Stimulated activated effector memory CD8-positive, alpha-beta T cell treated with anti-CD3 and anti-CD28 coated beads, Interleukin-12 subunit alpha, Interleukin-12 subunit beta, amount 100 ng/mL, for 72 hours (primary cell): ENCODE measurements around the gene DYSF.
A peak's percentile ranks its signal among the peaks of the same experiment; 100 is the strongest.

ENCODE experiments used
- ATAC-seq: fragments of 150-1000 bp; cut with Tn5 transposase; 2 replicates; pipeline ENCODE4 v1.10.0; 2021
- DNase-seq, 2 donors: peaks; one replicate each; pipeline ENCODE4 v3.0.0; 2021 to 2022; ENCODE audit warnings: low spot score in 2 of 2
- H3K27ac Mint-ChIP-seq: one replicate; pipeline ENCODE4 v1.8.0; 2022; ENCODE audit warnings: mild to moderate bottlenecking, mixed read lengths
- H3K36me3 Mint-ChIP-seq: one replicate; pipeline ENCODE4 v1.8.0; 2022; ENCODE audit warnings: mild to moderate bottlenecking, mixed read lengths
- H3K4me1 Mint-ChIP-seq: one replicate; pipeline ENCODE4 v1.8.0; 2022; ENCODE audit warnings: mixed read lengths
- H3K4me3 Mint-ChIP-seq: one replicate; pipeline ENCODE4 v1.8.0; 2022; ENCODE audit warnings: mild to moderate bottlenecking, mixed read lengths
- H3K9me3 Mint-ChIP-seq: one replicate; pipeline ENCODE4 v1.8.0; 2022; ENCODE audit warnings: mixed read lengths

Gene DYSF

GRCh38 chr2:71554028-71554705 is 100.8 kb downstream of the DYSF start:
- Mint-ChIP-seq H3K4me3 (no peak overlapping the region), H3K4me1 (peaks cover 8% of the 10 kb centered on the region), H3K9me3 (no peaks in the 10 kb centered on the region), H3K36me3 (no peaks in the 10 kb centered on the region), H3K27ac (peak overlapping the region; percentile 23)
- DNase-seq (no peak), ATAC-seq (no peak)

DNA sequence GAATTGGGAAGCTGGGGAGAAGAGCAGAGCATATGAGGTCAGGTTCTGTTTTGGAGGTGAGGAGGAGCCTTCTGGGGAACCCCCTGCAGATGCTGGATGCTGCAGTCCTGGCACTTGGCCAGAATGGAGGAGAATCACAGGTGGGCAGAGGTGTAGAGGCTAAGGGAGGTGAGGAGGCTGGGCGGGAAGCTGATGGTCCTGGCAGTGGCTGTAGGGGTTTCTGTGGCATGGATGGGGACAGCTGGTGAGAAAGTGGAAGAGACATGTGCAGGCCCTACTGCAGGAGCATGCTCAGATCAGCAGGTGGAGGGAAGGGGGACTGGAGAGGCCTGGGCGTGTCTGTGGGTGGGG is 101.3 kb downstream of the DYSF start:
- Mint-ChIP-seq H3K4me1 (peaks cover 8% of the 10 kb centered on the region), H3K36me3 (no peaks in the 10 kb centered on the region), H3K4me3 (no peak overlapping the region), H3K27ac (peak overlapping the region; percentile 23), H3K9me3 (no peaks in the 10 kb centered on the region)
- ATAC-seq (no peak), DNase-seq (no peak)

DNA sequence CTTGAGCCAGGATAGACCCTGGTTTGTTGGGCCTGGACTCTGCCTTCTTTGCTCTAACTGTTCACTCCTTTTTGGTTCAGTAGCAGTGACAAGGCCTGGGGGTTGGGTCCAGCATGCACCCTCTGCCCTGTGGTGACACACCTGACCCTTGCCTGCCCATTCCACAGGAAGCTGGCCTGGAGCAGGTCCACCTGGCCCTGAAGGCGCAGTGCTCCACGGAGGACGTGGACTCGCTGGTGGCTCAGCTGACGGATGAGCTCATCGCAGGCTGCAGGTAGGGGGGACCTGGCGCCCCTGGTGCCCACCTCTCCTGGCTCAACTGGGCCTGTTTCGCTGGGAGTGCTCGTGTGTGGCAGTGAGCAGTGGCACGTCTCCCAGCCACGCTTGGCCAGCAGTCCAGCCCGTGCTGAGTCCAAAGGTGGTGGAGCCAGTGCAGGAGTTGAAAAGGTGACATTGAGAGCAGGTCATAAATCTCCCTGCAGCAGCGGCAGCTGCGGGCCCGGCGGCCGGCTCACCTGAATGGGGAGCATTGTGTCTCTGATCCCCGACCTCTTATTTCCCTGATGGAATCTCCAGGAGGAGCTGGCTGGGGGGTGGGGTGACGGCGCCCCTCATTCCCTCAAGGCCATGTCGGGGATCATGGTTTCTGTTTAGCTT is 102.6 kb downstream of the DYSF start:
- Mint-ChIP-seq H3K4me3 (no peak overlapping the region), H3K4me1 (peaks cover 8% of the 10 kb centered on the region), H3K27ac (no peak overlapping the region), H3K36me3 (no peaks in the 10 kb centered on the region), H3K9me3 (no peaks in the 10 kb centered on the region)
- no peak for ATAC-seq
- no peak for DNase-seq

DNA sequence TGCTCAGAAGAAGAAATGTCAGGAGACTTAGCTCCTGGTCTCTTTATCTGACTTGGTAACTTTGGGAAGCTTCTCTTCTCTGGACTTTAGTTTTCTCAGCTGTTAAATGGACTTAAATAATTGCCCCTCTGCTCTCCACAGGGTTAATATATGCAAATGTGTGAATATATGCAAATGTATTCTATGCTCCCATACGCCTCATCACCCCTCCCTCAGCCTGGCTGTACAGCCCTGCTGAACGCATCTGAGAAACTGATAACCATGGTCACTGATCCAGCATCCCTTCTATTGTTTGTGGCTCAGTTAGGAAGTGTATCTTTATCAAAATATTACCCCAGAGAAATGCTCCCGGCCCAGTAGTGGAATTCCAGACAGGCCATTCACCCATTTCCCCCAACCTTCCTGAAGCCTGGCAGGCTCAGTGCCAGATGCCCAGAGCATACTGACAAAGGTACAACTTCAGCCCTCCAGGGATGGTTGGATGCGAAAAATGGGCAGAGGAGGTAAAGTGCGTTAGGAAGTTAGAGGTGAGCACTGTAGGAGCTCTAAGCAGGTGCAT is 103.4 kb downstream of the DYSF start:
- no peak overlapping the region for H3K27ac Mint-ChIP-seq
- no peak for ATAC-seq
- no peaks in the 10 kb centered on the region for H3K9me3 Mint-ChIP-seq
- H3K4me3 Mint-ChIP-seq = no peak overlapping the region
- H3K4me1 Mint-ChIP-seq = peaks cover 8% of the 10 kb centered on the region
- no peak for DNase-seq
- H3K36me3 Mint-ChIP-seq = no peaks in the 10 kb centered on the region

- ATAC-seq = no peak
- Mint-ChIP-seq H3K27ac (no peak overlapping the region), H3K9me3 (no peaks in the 10 kb centered on the region), H3K36me3 (no peaks in the 10 kb centered on the region), H3K4me1 (peaks cover 8% of the 10 kb centered on the region), H3K4me3 (no peak overlapping the region)
- no peak for DNase-seq
Measured at GRCh38 chr2:71557321-71557720, 104.0 kb downstream of the DYSF start.

- Mint-ChIP-seq H3K4me3 (no peak overlapping the region), H3K4me1 (peaks cover 8% of the 10 kb centered on the region), H3K9me3 (no peaks in the 10 kb centered on the region), H3K36me3 (no peaks in the 10 kb centered on the region), H3K27ac (no peak overlapping the region)
- DNase-seq (no peak), ATAC-seq (no peak)
Measured at GRCh38 chr2:71558300-71559051, 105.1 kb downstream of the DYSF start.

- no peak for ATAC-seq
- H3K27ac Mint-ChIP-seq = no peak overlapping the region
- no peak overlapping the region for H3K4me3 Mint-ChIP-seq
- H3K4me1 Mint-ChIP-seq = peaks cover 7% of the 10 kb centered on the region
- no peak for DNase-seq
- no peaks in the 10 kb centered on the region for H3K9me3 Mint-ChIP-seq
- H3K36me3 Mint-ChIP-seq = no peaks in the 10 kb centered on the region
Measured at GRCh38 chr2:71559080-71559827, 105.9 kb downstream of the DYSF start.

DNA sequence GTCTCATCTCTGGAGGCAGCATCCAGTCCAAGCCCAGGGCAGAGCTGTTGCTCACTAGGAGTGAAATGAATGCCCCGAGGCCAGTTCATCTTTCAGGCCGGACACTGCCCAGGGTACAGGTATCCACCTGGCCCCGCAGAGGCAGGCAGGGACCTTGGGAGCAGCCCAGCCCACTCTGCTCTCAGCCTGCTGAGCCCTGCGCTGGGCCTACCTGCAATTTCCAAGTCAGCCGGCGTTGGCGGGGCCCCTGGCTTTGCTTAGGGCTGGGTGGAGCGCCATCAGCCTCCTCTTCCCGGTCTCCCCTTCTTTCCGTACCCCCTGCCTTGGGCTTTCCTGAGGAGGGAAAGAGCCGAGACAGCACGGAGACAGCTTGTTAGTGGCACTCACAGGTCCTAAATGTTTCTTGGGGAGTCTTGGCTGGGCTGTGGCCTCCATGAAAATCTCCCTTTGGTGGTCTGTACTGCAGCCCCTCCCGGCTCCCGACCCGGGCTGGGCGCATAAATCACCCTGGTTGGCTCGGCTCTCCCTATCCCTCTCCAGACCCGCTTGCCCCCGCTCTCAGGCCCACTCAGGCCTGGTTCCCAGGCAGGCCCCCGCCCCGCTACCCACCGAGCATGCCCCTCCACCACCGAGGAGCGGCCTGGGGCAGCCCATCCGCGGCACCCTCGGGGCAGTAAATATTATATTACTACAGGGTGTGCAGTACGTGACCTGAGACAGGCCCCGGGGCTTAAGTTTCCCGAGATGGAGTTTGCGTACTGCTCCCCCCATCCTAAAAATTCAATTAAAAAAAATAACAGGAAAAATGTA is 106.7 kb downstream of the DYSF start:
- DNase-seq (no peak), ATAC-seq (no peak)
- no peak overlapping the region for H3K27ac Mint-ChIP-seq
- H3K4me1 Mint-ChIP-seq = no peaks in the 10 kb centered on the region
- H3K4me3 Mint-ChIP-seq = no peak overlapping the region
- no peaks in the 10 kb centered on the region for H3K9me3 Mint-ChIP-seq
- H3K36me3 Mint-ChIP-seq = no peaks in the 10 kb centered on the region

GRCh38 chr2:71560638-71561011 is 107.3 kb downstream of the DYSF start:
- no peak for DNase-seq
- no peaks in the 10 kb centered on the region for H3K4me1 Mint-ChIP-seq
- ATAC-seq = no peak
- H3K27ac Mint-ChIP-seq = no peak overlapping the region
- no peak overlapping the region for H3K4me3 Mint-ChIP-seq
- H3K36me3 Mint-ChIP-seq = no peaks in the 10 kb centered on the region
- H3K9me3 Mint-ChIP-seq = no peaks in the 10 kb centered on the region

DNA sequence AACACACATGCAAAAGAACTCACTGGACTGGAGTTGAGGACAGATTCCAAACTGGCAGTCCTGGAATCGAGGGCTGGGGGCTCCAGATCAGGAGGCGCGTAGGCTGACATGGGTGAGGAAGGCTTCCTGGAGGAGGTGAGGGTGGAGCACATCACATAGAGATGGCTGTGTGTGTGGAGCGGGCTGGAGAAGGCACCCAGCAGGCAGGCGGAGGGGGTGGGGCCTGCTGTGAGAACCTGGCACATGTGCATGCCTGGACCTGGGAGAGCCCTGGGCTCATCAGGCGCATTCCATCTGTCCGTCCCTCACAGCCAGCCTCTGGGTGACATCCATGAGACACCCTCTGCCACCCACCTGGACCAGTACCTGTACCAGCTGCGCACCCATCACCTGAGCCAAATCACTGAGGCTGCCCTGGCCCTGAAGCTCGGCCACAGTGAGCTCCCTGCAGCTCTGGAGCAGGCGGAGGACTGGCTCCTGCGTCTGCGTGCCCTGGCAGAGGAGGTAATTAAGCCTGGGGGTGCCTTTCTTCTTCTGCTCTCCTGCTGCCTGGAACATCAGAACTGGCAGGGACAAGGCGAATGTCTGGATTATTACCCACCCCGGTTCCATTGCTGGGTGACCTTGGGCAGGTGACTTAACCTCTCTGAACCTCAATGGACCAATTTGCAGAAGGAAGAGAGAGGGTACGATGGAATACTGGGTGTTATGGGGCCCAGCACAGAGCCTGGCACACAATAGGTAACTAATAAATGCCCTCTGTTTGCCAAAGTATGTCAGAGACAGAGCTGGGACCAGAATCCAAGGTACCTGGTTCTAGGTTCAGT is 108.3 kb downstream of the DYSF start:
- no peak for ATAC-seq
- H3K36me3 Mint-ChIP-seq = no peaks in the 10 kb centered on the region
- H3K9me3 Mint-ChIP-seq = no peaks in the 10 kb centered on the region
- no peak overlapping the region for H3K4me3 Mint-ChIP-seq
- H3K4me1 Mint-ChIP-seq = no peaks in the 10 kb centered on the region
- DNase-seq = no peak
- H3K27ac Mint-ChIP-seq = no peak overlapping the region

DNA sequence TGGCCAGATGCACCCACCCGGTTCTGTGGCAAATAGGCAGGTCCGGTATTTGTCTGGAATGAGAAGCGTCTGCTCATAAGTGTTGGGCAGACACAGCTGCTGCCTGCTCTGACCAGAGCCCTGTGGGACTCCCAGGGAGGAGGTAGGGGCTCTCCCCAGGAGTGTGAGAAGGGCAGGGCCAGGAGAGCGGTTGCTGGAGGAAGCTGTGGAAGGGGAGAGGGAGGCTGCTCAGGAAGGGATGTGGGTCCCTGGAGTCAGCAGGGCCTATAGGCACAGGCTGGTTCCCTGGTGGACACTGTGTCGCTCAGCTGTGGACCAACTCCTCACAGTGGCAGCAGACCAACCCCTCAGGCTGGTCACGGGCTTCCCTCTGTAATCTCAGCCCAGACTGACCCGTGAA is 109.2 kb downstream of the DYSF start:
- Mint-ChIP-seq H3K9me3 (no peaks in the 10 kb centered on the region), H3K27ac (no peak overlapping the region), H3K4me1 (no peaks in the 10 kb centered on the region), H3K4me3 (no peak overlapping the region), H3K36me3 (no peaks in the 10 kb centered on the region)
- DNase-seq (no peak), ATAC-seq (no peak)

DNA sequence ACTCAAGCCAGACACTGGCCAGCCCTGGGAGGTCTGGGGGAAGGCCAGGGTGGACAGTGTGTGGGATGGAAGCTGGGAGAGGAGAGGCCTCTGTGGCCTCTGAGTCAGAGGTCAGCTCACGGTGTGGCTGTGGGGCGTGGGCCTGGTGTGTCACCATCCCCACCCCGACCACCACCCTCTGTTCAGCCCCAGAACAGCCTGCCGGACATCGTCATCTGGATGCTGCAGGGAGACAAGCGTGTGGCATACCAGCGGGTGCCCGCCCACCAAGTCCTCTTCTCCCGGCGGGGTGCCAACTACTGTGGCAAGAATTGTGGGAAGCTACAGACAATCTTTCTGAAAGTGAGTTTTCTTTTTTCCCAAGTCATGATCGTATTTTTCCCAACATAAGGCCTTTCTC is 110.5 kb downstream of the DYSF start:
- Mint-ChIP-seq H3K4me1 (no peaks in the 10 kb centered on the region), H3K9me3 (no peaks in the 10 kb centered on the region), H3K36me3 (no peaks in the 10 kb centered on the region), H3K27ac (no peak overlapping the region), H3K4me3 (no peak overlapping the region)
- no peak for DNase-seq
- ATAC-seq = no peak

- Mint-ChIP-seq H3K27ac (no peak overlapping the region), H3K9me3 (no peaks in the 10 kb centered on the region), H3K36me3 (no peaks in the 10 kb centered on the region), H3K4me1 (no peaks in the 10 kb centered on the region), H3K4me3 (no peak overlapping the region)
- no peak for DNase-seq
- ATAC-seq = no peak
Measured at GRCh38 chr2:71564361-71564760, 111.0 kb downstream of the DYSF start.

GRCh38 chr2:71564790-71565189 is 111.4 kb downstream of the DYSF start:
- no peak for DNase-seq
- no peak overlapping the region for H3K4me3 Mint-ChIP-seq
- ATAC-seq = no peak
- no peak overlapping the region for H3K27ac Mint-ChIP-seq
- H3K36me3 Mint-ChIP-seq = no peaks in the 10 kb centered on the region
- H3K9me3 Mint-ChIP-seq = no peaks in the 10 kb centered on the region
- no peaks in the 10 kb centered on the region for H3K4me1 Mint-ChIP-seq
